Measurements from ENCODE around the gene IL1RAP. TPM values are rescaled to one million over a fixed set of nuclear protein-coding genes. Genes with fewer than 3 reads are reported as not detected.

The IL1RAP gene
- total RNA-seq, 2 experiments from 2014 or later = 2.1 to 5.6 TPM

DNA sequence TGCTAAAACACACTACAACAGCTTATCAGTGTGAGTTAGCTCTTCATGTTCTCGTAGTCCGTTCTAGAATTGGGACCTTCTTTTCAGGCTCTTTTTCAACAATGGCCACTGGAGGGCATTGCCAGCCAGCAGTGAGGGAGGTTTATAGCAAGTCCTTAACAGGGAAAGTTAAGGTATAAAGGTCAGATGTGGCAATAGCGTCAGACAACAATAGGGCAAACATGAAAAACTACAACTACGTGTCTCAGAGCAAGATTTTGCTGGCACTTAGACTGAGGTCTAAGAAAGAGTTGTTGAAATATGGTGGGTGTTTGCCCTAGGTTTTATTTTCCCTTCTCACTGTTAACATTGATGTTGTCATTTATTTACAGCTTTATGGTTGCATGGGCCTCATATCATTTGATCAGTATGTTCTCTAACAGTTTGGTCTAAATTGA is 187.2 kb downstream of the IL1RAP start:
- CTCF ChIA-PET (ENCODE audit: unreplicated experiment) = interaction anchor here (1.0 kb wide), 1 partner anchor 349 kb away, joined by 3 read pairs; no protein-coding TSS in a partner anchor
- Histone ChIP-seq H3K9me3 (ENCODE audit: low read length) (no peaks in the 10 kb centered on the region), H3K9me2 (ENCODE audit: insufficient read depth, low read length) (no peaks in the 10 kb centered on the region), H3K4me1 (ENCODE audit: insufficient read depth, low read length, poor library complexity, severe bottlenecking) (no peaks in the 10 kb centered on the region), H3K79me2 (ENCODE audit: insufficient read depth, low read depth, low read length) (no peaks in the 10 kb centered on the region), H4K20me1 (ENCODE audit: insufficient read depth, low read length) (no peaks in the 10 kb centered on the region), H3K4me3 (ENCODE audit: low read depth, low read length, poor library complexity, severe bottlenecking) (no peak overlapping the region), H3K4me2 (ENCODE audit: low read length) (no peak overlapping the region), H2AFZ (ENCODE audit: low read length) (no peak overlapping the region), H3K27ac (ENCODE audit: low read depth, low read length, poor library complexity, severe bottlenecking) (no peak overlapping the region), H3K36me3 (ENCODE audit: insufficient read depth, low read length) (no peaks in the 10 kb centered on the region)
- intact Hi-C loops (cut with micrococcal nuclease; ENCODE audit: unreplicated experiment) = loop anchor here (1.0 kb wide), 1 partner anchor 111 kb away; no protein-coding TSS in a partner anchor
- DNase-seq (ENCODE audit: low spot score) = peak; percentile 40
- POLR2A ChIA-PET = interaction anchor here (0.9 kb wide), 1 partner anchor 18 kb away, joined by 3 read pairs; no protein-coding TSS in a partner anchor
- TF ChIP-seq, protein P1, sequence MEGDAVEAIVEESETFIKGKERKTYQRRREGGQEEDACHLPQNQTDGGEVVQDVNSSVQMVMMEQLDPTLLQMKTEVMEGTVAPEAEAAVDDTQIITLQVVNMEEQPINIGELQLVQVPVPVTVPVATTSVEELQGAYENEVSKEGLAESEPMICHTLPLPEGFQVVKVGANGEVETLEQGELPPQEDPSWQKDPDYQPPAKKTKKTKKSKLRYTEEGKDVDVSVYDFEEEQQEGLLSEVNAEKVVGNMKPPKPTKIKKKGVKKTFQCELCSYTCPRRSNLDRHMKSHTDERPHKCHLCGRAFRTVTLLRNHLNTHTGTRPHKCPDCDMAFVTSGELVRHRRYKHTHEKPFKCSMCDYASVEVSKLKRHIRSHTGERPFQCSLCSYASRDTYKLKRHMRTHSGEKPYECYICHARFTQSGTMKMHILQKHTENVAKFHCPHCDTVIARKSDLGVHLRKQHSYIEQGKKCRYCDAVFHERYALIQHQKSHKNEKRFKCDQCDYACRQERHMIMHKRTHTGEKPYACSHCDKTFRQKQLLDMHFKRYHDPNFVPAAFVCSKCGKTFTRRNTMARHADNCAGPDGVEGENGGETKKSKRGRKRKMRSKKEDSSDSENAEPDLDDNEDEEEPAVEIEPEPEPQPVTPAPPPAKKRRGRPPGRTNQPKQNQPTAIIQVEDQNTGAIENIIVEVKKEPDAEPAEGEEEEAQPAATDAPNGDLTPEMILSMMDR (conservative IDR thresholded peaks at IDR 0.05; ENCODE audit: low read length) = peak; percentile 78
- TF ChIP-seq EZH2phosphoT487 (IDR thresholded peaks at IDR 0.05; ENCODE audit: borderline replicate concordance, low read depth, low read length) = no peak
- BruUV-seq (replicated peaks) = no TSS peak

DNA sequence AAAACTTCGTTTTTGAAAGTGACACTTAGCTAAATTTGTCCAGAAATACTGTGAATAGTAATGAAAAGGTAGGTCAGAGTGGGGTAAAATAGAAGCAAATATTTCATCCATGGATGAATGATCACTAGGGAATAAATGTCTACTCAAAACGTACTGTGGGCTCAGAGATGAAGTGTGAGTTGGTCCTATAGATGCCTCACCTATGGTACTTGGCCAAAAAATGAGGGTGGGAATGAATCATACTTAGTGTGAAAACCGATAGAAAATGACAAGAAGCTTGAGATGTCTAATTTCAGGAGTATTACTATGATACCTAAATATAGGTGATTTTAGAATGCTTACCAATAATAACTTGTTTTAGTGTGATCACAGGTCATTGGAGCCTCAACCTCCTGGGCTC is 192.7 kb downstream of the IL1RAP start:
- POLR2A ChIA-PET = interaction anchor here (0.7 to 1.2 kb wide), 3 partner anchors 9 to 1377 kb away, joined by 3 to 7 read pairs (median 3); no protein-coding TSS in a partner anchor
- H3K79me2 ChIP-seq (ENCODE audit: insufficient read depth, low read depth, low read length) = no peaks in the 10 kb centered on the region
- TF ChIP-seq, protein P1 (conservative IDR thresholded peaks at IDR 0.05; ENCODE audit: low read length) = no peak
- TF ChIP-seq EZH2phosphoT487 (IDR thresholded peaks at IDR 0.05; ENCODE audit: borderline replicate concordance, low read depth, low read length) = no peak
- CTCF ChIA-PET (ENCODE audit: unreplicated experiment) = no interaction called here
- no peaks in the 10 kb centered on the region for H3K36me3 ChIP-seq (ENCODE audit: insufficient read depth, low read length)
- intact Hi-C loops (cut with micrococcal nuclease; ENCODE audit: unreplicated experiment) = no loop called here
- no peak overlapping the region for H3K4me3 ChIP-seq (ENCODE audit: low read depth, low read length, poor library complexity, severe bottlenecking)
- H3K27ac ChIP-seq (ENCODE audit: low read depth, low read length, poor library complexity, severe bottlenecking) = no peak overlapping the region
- no peaks in the 10 kb centered on the region for H3K4me1 ChIP-seq (ENCODE audit: insufficient read depth, low read length, poor library complexity, severe bottlenecking)
- H3K9me3 ChIP-seq (ENCODE audit: low read length) = no peaks in the 10 kb centered on the region
- H3K9me2 ChIP-seq (ENCODE audit: insufficient read depth, low read length) = no peaks in the 10 kb centered on the region
- BruUV-seq (replicated peaks) = no TSS peak
- DNase-seq (ENCODE audit: low spot score) = no peak
- H4K20me1 ChIP-seq (ENCODE audit: insufficient read depth, low read length) = no peaks in the 10 kb centered on the region
- no peak overlapping the region for H2AFZ ChIP-seq (ENCODE audit: low read length)
- no peak overlapping the region for H3K4me2 ChIP-seq (ENCODE audit: low read length)

Other genes starting within 250 kb of the IL1RAP start
- not detected in 2 replicates for gene CLDN1, start 191.6 kb upstream of the IL1RAP start, total RNA-seq (2014; rRNA removed; shearing (Covaris generic))
- not detected in 2 replicates for gene CLDN1, start 191.6 kb upstream of the IL1RAP start, total RNA-seq (2022)
- gene CLDN16, start 125.9 kb upstream of the IL1RAP start, total RNA-seq (2014; rRNA removed; shearing (Covaris generic)) = not detected in 2 replicates
- gene CLDN16, start 125.9 kb upstream of the IL1RAP start, total RNA-seq (2022) = not detected in 2 replicates
- gene TMEM207, start 64.2 kb upstream of the IL1RAP start, total RNA-seq (2014; rRNA removed; shearing (Covaris generic)) = not detected in 2 replicates
- gene TMEM207, start 64.2 kb upstream of the IL1RAP start, total RNA-seq (2022) = not detected in 2 replicates